T-helper 2 cell treated with Interferon-gamma antibody and Interleukin-4, amounts not matched to agents 100 ng/mL and 5 ng/mL, for 36 hours (primary cell): ENCODE data around the gene ERN2. TPM values are rescaled to one million over a fixed set of nuclear protein-coding genes. Genes with fewer than 3 reads are reported as not detected.

Experiments used
- intact Hi-C: fragments of 100-400 bp; cut with micrococcal nuclease; formaldehyde crosslinking; loops from one replicate; pipeline ENCODE4 v1.15.1; 2023
- total RNA-seq: library from RNA; stranded (reverse); gene quantifications from 2 replicates; pipeline ENCODE4 v1.2.3, GENCODE V29; 2022

ERN2 gene
- total RNA-seq, 1 donor from 2014 or later: not detected

DNA sequence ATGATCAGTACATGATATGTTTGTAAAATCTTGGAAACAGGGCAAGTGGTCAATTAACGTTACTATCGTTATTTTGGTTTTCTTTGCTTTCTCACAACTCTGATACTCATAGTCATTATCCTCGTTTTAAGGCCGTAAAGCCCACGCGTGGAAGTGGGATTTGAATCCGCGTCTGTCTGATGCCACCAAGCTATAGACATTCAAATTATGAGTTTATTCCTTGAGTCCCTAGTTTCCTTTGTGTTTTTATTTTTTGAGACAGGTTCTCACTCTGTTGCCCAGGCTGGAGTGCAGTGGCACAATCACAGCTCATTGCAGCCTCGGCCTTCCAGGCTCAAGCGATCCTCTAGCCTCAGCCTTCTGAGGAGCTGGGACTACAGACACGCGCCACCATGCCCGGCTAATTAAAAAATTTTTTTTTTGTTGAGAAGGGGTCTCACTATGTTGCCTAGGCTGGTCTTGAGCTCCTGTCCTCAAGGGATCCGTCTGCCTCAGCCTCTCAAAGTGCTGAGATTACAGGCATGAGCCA, 70.7 kb downstream of the ERN2 start:
- intact Hi-C loops: no loop called here

DNA sequence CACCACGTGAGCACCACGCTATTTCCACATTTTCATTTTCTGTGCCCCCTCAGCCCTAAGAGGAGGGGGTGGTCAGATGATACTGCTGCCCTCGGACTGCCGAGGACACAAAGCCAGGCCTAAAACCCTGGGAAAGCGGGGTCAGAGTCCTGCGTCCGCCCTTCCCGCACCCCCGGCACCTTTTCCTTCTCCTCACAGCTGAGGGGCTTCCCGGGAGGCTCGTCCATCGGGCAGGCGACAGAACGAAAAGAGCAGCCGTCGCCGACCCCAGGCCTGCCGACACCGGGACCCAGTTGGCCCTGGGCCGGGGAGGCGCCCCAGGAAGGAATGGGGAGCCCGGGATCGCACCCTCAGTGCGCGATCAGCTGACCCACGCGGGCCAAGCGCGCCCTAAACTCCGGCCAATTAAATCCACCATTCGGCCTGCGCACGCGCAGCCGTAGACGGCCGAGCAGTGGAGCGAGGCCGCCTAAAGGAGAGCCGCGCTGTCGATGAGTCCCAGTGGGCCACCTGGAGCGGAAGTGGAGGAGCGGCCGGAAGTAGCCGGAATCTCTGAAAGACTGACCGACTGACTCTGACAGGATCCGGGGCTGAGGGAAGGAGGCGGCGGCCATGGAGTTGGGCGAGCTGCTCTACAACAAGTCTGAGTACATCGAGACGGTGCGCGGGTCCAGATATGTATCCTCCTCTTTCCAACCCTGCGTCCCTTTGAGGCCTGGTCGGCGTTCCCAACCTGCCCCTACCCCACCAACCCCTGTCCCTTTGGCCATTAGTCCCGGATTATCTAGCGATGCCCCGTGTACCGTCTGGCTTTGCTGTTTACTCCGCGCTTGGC, 71.9 kb downstream of the ERN2 start, which contains the start of the genes DCTN5 and PALB2:
Gene DCTN5, plus strand, starts transcription at position 536 of the 835 bp plus-strand sequence. Its CDS starts 77 bp downstream, at position 613.
Gene PALB2, minus strand, starts transcription at position 380 of the 835 bp plus-strand sequence. Its CDS starts 153 bp downstream, at position 227.
- intact Hi-C loops: loop anchor here (1.0 to 2.0 kb wide), 3 partner anchors 37 to 84 kb away; partner anchors contain the start of genes EARS2, NDUFAB1, PLK1 and UBFD1

DNA sequence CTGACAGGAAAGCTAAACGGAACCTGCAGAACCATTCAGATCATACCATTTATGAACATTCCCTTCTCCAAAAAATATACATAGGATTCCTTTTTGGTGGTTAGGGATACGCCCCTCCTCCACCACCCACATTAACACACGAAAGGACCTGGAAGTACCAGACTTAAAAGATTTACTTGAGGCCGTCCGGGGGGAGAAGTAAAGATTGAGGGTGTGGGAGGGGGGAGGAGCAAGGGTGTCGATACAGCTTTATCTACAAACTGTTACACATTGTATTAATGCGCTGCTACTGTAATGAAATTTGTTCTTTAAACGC, 72.4 kb downstream of the ERN2 start:
- intact Hi-C loops: loop anchor here (2.0 kb wide), 1 partner anchor 44 kb away; the partner anchor contains the start of gene NDUFAB1

Other genes starting within 250 kb of the ERN2 start
- 124 and 126 TPM in 2 replicates for gene GGA2, start 202.7 kb downstream of the ERN2 start, total RNA-seq
- gene EARS2, start 155.9 kb downstream of the ERN2 start, total RNA-seq: 19.8 and 21.5 TPM in 2 replicates
- 42.7 and 45.4 TPM in 2 replicates for gene UBFD1, start 155.5 kb downstream of the ERN2 start, total RNA-seq
- gene NDUFAB1, start 116.9 kb downstream of the ERN2 start, total RNA-seq: 95.1 and 97.6 TPM in 2 replicates
- 21.7 and 23.0 TPM in 2 replicates for gene PALB2, start 71.9 kb downstream of the ERN2 start, total RNA-seq
- 99.9 and 103 TPM in 2 replicates for gene DCTN5, start 71.8 kb downstream of the ERN2 start, total RNA-seq
- 88.1 and 91.8 TPM in 2 replicates for gene PLK1, start 34.3 kb downstream of the ERN2 start, total RNA-seq
- not detected in 2 replicates for gene CHP2, start 41.8 kb upstream of the ERN2 start, total RNA-seq
- 71.8 and 71.9 TPM in 2 replicates for gene PRKCB, start 122.8 kb upstream of the ERN2 start, total RNA-seq